ENCODE measurements around the gene SMIM28. TPM values are rescaled to one million over a fixed set of nuclear protein-coding genes. Genes with fewer than 3 reads are reported as not detected.

The SMIM28 gene
- total and polyA plus RNA-seq, 5 donors from 2014 or later = not detected

- H3K27me3 Mint-ChIP-seq = peaks cover under 1% of the 10 kb centered on the region
- H3K36me3 Mint-ChIP-seq = peaks cover 71% of the 10 kb centered on the region
- Histone ChIP-seq H3K4me3 (ENCODE audit: low read depth, low read length) (no peak overlapping the region), H3K27ac (ENCODE audit: insufficient read depth, low read length, poor library complexity, severe bottlenecking) (peak overlapping the region; percentile 39), H3K27me3 (ENCODE audit: control insufficient read depth, insufficient read depth, low read length) (no peaks in the 10 kb centered on the region), H3K4me1 (ENCODE audit: control insufficient read depth, insufficient read depth, low read length, poor library complexity, severe bottlenecking) (peaks cover 16% of the 10 kb centered on the region), H3K36me3 (ENCODE audit: control insufficient read depth, insufficient read depth, low read length) (peaks cover 91% of the 10 kb centered on the region), H3K9me3 (ENCODE audit: control insufficient read depth in 2 of 2, low read length in 2 of 2) (no peaks in the 10 kb centered on the region)
- peaks cover 6 to 51% (median 41%) of the 10 kb centered on the region in 4 donors for H3K4me1 Mint-ChIP-seq
- DNase-seq = peak in 1 of 3 donors; percentile 63
- peak in 1 of 2 donors; percentile 28 for ATAC-seq (ENCODE audit: low read depth in 2 of 2)
- H3K4me3 Mint-ChIP-seq = no peak overlapping the region
- H3K9me3 Mint-ChIP-seq = no peaks in the 10 kb centered on the region
- H3K27ac Mint-ChIP-seq = peak overlapping the region in 2 of 3 donors; percentile 57 to 83
These were observed 33.5 kb downstream of the SMIM28 start for GRCh38 chr6:138410972-138411880.

GRCh38 chr6:138415125-138415524 is 37.4 kb downstream of the SMIM28 start:
- no peak overlapping the region for H3K4me3 Mint-ChIP-seq
- DNase-seq (no peak), ATAC-seq (ENCODE audit: low read depth in 2 of 2) (no peak)
- H3K36me3 Mint-ChIP-seq = peaks cover 76% of the 10 kb centered on the region
- no peak overlapping the region for H3K27ac Mint-ChIP-seq
- no peaks in the 10 kb centered on the region for H3K9me3 ChIP-seq (ENCODE audit: control insufficient read depth in 2 of 2, low read length in 2 of 2)
- no peak overlapping the region for H3K27ac ChIP-seq (ENCODE audit: insufficient read depth, low read length, poor library complexity, severe bottlenecking)
- H3K4me1 Mint-ChIP-seq = peaks cover 6 to 26% (median 14%) of the 10 kb centered on the region in 4 donors
- peaks cover 84% of the 10 kb centered on the region for H3K36me3 ChIP-seq (ENCODE audit: control insufficient read depth, insufficient read depth, low read length)
- no peak overlapping the region for H3K4me3 ChIP-seq (ENCODE audit: low read depth, low read length)
- peaks cover 4% of the 10 kb centered on the region for H3K27me3 Mint-ChIP-seq
- H3K27me3 ChIP-seq (ENCODE audit: control insufficient read depth, insufficient read depth, low read length) = no peaks in the 10 kb centered on the region
- peaks cover 0 to 2% (median 0%) of the 10 kb centered on the region in 7 donors for H3K9me3 Mint-ChIP-seq
- peaks cover 7% of the 10 kb centered on the region for H3K4me1 ChIP-seq (ENCODE audit: control insufficient read depth, insufficient read depth, low read length, poor library complexity, severe bottlenecking)

GRCh38 chr6:138416206-138416605 is 38.5 kb downstream of the SMIM28 start:
- Histone ChIP-seq H3K9me3 (ENCODE audit: control insufficient read depth in 2 of 2, low read length in 2 of 2) (no peaks in the 10 kb centered on the region), H3K36me3 (ENCODE audit: control insufficient read depth, insufficient read depth, low read length) (peaks cover 73% of the 10 kb centered on the region), H3K4me3 (ENCODE audit: low read depth, low read length) (no peak overlapping the region), H3K4me1 (ENCODE audit: control insufficient read depth, insufficient read depth, low read length, poor library complexity, severe bottlenecking) (peaks cover under 1% of the 10 kb centered on the region), H3K27me3 (ENCODE audit: control insufficient read depth, insufficient read depth, low read length) (no peaks in the 10 kb centered on the region), H3K27ac (ENCODE audit: insufficient read depth, low read length, poor library complexity, severe bottlenecking) (no peak overlapping the region)
- Mint-ChIP-seq H3K4me1 (peaks cover 6 to 16% (median 7%) of the 10 kb centered on the region in 4 donors), H3K27ac (no peak overlapping the region), H3K36me3 (peaks cover 68% of the 10 kb centered on the region), H3K27me3 (peaks cover 4% of the 10 kb centered on the region), H3K4me3 (no peak overlapping the region), H3K9me3 (peaks cover 0 to 2% (median 0%) of the 10 kb centered on the region in 7 donors)
- DNase-seq = no peak
- ATAC-seq (ENCODE audit: low read depth in 2 of 2) = no peak

- H3K4me3 Mint-ChIP-seq = no peak overlapping the region
- Histone ChIP-seq H3K4me3 (ENCODE audit: low read depth, low read length) (no peak overlapping the region), H3K9me3 (ENCODE audit: control insufficient read depth in 2 of 2, low read length in 2 of 2) (no peaks in the 10 kb centered on the region), H3K4me1 (ENCODE audit: control insufficient read depth, insufficient read depth, low read length, poor library complexity, severe bottlenecking) (no peaks in the 10 kb centered on the region), H3K27me3 (ENCODE audit: control insufficient read depth, insufficient read depth, low read length) (no peaks in the 10 kb centered on the region), H3K27ac (ENCODE audit: insufficient read depth, low read length, poor library complexity, severe bottlenecking) (no peak overlapping the region), H3K36me3 (ENCODE audit: control insufficient read depth, insufficient read depth, low read length) (peaks cover 61% of the 10 kb centered on the region)
- ATAC-seq (ENCODE audit: low read depth in 2 of 2) (no peak), DNase-seq (no peak)
- H3K36me3 Mint-ChIP-seq = peaks cover 59% of the 10 kb centered on the region
- peaks cover 4 to 11% (median 5%) of the 10 kb centered on the region in 4 donors for H3K4me1 Mint-ChIP-seq
- H3K9me3 Mint-ChIP-seq = peaks cover 0 to 2% (median 0%) of the 10 kb centered on the region in 7 donors
- peak overlapping the region in 2 of 3 donors; percentile 71 to 90 for H3K27ac Mint-ChIP-seq
- H3K27me3 Mint-ChIP-seq = peaks cover 4% of the 10 kb centered on the region
These were observed 39.9 kb downstream of the SMIM28 start for GRCh38 chr6:138417493-138418117.

- Mint-ChIP-seq H3K9me3 (peaks cover 0 to 2% (median 0%) of the 10 kb centered on the region in 7 donors), H3K36me3 (peaks cover 54% of the 10 kb centered on the region), H3K4me1 (peaks cover 6 to 14% (median 8%) of the 10 kb centered on the region in 4 donors), H3K4me3 (no peak overlapping the region), H3K27me3 (peaks cover 4% of the 10 kb centered on the region), H3K27ac (peak overlapping the region in 1 of 3 donors; percentile 52)
- ATAC-seq (ENCODE audit: low read depth in 2 of 2) = no peak
- peaks cover 55% of the 10 kb centered on the region for H3K36me3 ChIP-seq (ENCODE audit: control insufficient read depth, insufficient read depth, low read length)
- DNase-seq = no peak
- no peaks in the 10 kb centered on the region for H3K27me3 ChIP-seq (ENCODE audit: control insufficient read depth, insufficient read depth, low read length)
- no peak overlapping the region for H3K27ac ChIP-seq (ENCODE audit: insufficient read depth, low read length, poor library complexity, severe bottlenecking)
- no peak overlapping the region for H3K4me3 ChIP-seq (ENCODE audit: low read depth, low read length)
- no peaks in the 10 kb centered on the region for H3K4me1 ChIP-seq (ENCODE audit: control insufficient read depth, insufficient read depth, low read length, poor library complexity, severe bottlenecking)
- H3K9me3 ChIP-seq (ENCODE audit: control insufficient read depth in 2 of 2, low read length in 2 of 2) = no peaks in the 10 kb centered on the region
These were observed 40.5 kb downstream of the SMIM28 start for GRCh38 chr6:138418118-138418742.

GRCh38 chr6:138419766-138420165 is 42.1 kb downstream of the SMIM28 start:
- Mint-ChIP-seq H3K27me3 (peaks cover 4% of the 10 kb centered on the region), H3K4me1 (peaks cover 6 to 19% (median 8%) of the 10 kb centered on the region in 4 donors), H3K4me3 (no peak overlapping the region), H3K36me3 (peaks cover 42% of the 10 kb centered on the region), H3K9me3 (peaks cover 0 to 2% (median 0%) of the 10 kb centered on the region in 7 donors), H3K27ac (no peak overlapping the region)
- Histone ChIP-seq H3K36me3 (ENCODE audit: control insufficient read depth, insufficient read depth, low read length) (peaks cover 44% of the 10 kb centered on the region), H3K27me3 (ENCODE audit: control insufficient read depth, insufficient read depth, low read length) (no peaks in the 10 kb centered on the region), H3K4me3 (ENCODE audit: low read depth, low read length) (no peak overlapping the region), H3K9me3 (ENCODE audit: control insufficient read depth in 2 of 2, low read length in 2 of 2) (no peaks in the 10 kb centered on the region), H3K27ac (ENCODE audit: insufficient read depth, low read length, poor library complexity, severe bottlenecking) (no peak overlapping the region), H3K4me1 (ENCODE audit: control insufficient read depth, insufficient read depth, low read length, poor library complexity, severe bottlenecking) (no peaks in the 10 kb centered on the region)
- ATAC-seq (ENCODE audit: low read depth in 2 of 2) (no peak), DNase-seq (no peak)

- peaks cover 38% of the 10 kb centered on the region for H3K36me3 Mint-ChIP-seq
- H3K27me3 Mint-ChIP-seq = peaks cover 4% of the 10 kb centered on the region
- Histone ChIP-seq H3K27me3 (ENCODE audit: control insufficient read depth, insufficient read depth, low read length) (no peaks in the 10 kb centered on the region), H3K27ac (ENCODE audit: insufficient read depth, low read length, poor library complexity, severe bottlenecking) (no peak overlapping the region), H3K9me3 (ENCODE audit: control insufficient read depth in 2 of 2, low read length in 2 of 2) (no peaks in the 10 kb centered on the region), H3K36me3 (ENCODE audit: control insufficient read depth, insufficient read depth, low read length) (peaks cover 40% of the 10 kb centered on the region), H3K4me3 (ENCODE audit: low read depth, low read length) (no peak overlapping the region), H3K4me1 (ENCODE audit: control insufficient read depth, insufficient read depth, low read length, poor library complexity, severe bottlenecking) (no peaks in the 10 kb centered on the region)
- peaks cover 0 to 2% (median 0%) of the 10 kb centered on the region in 7 donors for H3K9me3 Mint-ChIP-seq
- DNase-seq (no peak), ATAC-seq (ENCODE audit: low read depth in 2 of 2) (no peak)
- H3K4me3 Mint-ChIP-seq = no peak overlapping the region
- peaks cover 6 to 19% (median 8%) of the 10 kb centered on the region in 4 donors for H3K4me1 Mint-ChIP-seq
- no peak overlapping the region for H3K27ac Mint-ChIP-seq
These were observed 42.7 kb downstream of the SMIM28 start for GRCh38 chr6:138420356-138420755.
